Measurements from ENCODE around the gene ATP8A2. TPM values are rescaled to one million over a fixed set of nuclear protein-coding genes. Genes with fewer than 3 reads are reported as not detected.

ATP8A2 gene
- polyA plus RNA-seq, 1 donor = 1.6 TPM

GRCh38 chr13:25977216-25977615, 605.4 kb downstream of the ATP8A2 start:
- DNase-seq = no peak

DNA sequence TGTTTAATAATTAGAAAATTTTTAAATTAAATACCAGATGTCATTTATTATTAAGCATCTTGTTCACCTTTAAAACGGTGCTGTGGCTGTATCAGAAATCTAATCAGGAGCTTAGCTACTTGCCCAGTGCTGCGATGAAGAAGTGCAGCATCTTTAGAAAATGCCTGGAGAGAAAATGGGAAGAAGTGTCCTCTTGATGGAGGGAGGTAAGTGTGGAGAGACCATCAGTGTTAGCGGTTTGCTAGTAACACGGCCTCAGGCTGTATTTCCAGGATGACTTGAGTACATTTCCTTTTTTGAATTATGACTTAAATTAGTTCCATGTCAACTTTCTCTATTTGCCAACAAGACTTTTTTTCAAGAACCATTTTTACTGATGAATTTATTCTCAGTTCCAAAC, 605.9 kb downstream of the ATP8A2 start:
- DNase-seq = no peak

DNA sequence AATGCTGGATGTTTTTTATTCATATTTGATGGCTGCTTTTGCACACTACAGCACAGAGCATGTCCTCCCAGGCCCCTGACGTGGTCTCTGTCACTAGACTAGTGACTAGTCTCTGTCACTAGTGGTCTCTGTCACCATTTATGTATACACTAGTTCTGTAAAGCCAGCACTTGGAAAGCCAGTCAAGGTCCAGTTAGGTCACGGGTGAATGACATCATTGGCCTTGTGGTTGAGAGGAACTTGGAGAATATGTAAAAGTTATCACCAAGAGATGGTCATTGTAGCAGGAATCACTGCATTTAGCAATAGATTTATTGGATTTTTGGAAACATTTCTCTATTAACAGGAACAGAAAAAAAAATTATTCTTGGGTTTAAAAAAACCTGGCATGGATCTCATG, 607.2 kb downstream of the ATP8A2 start:
- DNase-seq = no peak

- no peak for DNase-seq
Measured at GRCh38 chr13:25979371-25979770, 607.6 kb downstream of the ATP8A2 start.

GRCh38 chr13:25980255-25980654, 608.5 kb downstream of the ATP8A2 start:
- no peak for DNase-seq

DNA sequence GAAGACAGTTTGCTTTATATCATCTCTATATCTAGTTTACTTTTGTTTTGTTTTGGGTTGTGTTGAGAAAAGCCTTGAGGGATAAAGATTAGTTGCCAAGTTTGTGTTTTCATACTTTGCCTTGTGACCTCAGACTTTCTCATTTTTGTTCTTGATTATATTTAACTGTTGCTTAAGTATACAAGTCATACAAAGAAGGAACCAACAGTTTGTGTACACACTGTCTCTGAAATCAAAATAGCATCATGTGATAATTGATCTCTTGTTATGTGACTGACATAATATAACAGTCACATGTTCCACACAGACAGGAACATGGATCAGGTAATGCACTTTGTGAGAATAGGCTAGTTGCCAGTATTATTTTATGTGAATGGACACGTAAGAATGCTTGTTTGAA, 609.3 kb downstream of the ATP8A2 start:
- DNase-seq = no peak

DNA sequence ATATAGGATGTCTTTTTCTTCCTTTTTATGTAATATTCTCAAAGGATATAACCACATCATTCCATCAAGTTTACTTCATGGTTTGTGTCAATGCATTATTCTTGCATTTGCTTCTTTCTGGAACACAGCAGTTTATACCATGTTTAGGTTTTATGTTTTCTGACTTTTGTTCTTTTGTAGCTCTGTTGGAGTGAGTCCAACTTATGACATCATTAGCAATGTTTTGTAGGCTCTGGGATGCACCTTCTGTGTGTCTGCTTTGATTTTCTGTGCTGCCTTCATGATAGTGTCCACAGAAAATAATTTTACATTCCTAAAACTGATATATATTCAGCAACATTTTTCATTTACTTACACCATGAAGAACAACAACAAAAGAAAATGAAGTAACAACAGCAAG, 611.1 kb downstream of the ATP8A2 start:
- no peak for DNase-seq

DNA sequence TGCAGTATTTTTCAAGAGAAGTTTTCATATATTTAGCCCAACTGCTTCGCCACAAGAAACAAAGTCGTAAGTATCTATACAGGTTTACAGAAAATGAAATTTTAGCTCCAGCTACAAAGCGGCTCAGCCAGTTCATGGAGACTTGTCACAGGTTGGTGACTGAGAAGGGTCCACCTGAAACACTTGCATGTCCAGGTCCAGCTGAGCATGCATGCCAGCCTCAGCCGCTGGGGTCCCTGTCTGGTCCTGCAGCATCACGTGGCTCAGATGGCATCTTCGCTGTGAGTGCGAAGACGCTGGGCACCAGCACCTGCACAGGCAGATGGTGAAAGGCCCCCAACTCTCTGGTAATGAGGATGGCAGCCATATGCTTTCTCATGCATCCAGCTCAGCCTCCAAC, 616.2 kb downstream of the ATP8A2 start:
- no peak for DNase-seq

DNA sequence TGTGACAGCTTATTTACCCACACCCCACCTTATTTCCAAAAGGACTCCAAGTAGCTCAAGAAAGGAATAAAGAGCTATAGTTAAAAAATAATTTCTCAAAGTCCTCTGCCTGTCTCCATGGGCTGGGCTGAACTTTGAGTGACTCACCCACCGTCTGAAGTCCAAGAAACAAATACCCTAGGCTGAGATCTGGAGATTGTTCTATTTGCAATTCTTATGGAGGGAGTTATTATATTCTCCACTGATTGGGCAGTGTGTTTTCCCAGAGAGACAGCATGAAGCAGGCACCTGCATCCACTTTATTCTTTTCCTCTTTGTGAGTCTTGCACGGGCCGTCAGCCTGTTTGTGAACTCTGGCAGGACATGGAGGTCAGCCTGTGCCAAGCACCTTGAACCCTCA, 616.9 kb downstream of the ATP8A2 start:
- no peak for DNase-seq

DNA sequence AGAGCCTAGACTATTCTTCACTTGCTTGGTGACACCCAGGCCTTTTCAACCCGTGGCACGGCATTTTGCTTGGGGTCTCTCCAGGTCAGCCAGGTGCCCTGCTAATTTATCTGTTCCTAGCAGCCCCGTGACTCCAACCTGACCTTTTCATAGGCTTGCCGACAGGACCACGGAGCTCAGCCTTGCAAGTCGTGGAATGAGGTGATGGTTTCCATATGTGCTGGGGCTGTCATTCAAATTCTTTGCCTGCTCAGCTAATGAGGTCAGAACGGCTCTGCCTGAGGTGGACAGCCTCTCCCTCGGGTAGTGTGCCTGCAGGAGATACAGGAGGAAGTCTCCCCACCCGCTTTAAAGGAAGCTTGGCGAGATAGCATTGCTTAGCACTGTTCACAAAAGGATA, 619.0 kb downstream of the ATP8A2 start:
- DNase-seq = no peak

GRCh38 chr13:25992076-25992475, 620.3 kb downstream of the ATP8A2 start:
- DNase-seq = no peak

DNA sequence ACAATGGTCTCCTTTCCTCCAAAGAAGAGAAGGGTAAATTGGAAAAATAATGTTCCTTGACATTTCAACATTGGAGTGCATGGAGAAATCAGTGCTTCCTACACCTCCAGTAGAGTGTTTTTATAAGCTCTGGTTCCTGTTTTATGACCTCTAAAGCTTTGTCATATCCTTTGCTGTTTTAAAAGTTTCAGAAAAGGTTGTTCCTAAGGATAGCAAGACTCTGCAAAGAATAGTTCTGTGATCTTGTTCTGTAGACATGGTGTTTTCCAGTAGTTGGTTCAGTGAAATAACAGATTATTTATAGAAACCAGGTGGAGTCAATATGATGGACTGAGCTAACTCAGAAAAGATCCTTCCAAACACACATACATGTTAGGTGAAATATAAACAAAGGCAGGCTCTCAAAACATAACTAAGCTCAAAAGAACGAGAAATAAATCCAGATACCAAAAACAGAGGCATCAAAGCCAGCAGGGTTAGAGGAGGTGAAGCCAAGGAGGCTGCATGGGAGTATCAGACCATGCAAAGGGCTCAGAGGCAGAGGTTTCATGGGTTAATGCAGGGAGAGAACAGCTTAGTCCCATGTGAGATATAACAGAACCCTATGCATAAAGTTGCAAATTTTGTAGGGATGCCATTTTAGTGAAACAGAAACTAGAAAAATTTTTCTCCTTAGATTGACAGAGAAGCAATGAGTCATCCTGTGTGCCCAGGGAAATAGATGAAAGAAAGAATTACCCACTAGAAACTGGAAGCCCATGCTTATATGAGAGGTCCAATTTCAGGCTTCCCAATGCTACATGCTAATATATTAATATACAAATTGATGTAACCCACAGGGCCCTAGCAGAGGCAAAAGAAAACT, 635.7 kb downstream of the ATP8A2 start:
- DNase-seq = no peak

DNA sequence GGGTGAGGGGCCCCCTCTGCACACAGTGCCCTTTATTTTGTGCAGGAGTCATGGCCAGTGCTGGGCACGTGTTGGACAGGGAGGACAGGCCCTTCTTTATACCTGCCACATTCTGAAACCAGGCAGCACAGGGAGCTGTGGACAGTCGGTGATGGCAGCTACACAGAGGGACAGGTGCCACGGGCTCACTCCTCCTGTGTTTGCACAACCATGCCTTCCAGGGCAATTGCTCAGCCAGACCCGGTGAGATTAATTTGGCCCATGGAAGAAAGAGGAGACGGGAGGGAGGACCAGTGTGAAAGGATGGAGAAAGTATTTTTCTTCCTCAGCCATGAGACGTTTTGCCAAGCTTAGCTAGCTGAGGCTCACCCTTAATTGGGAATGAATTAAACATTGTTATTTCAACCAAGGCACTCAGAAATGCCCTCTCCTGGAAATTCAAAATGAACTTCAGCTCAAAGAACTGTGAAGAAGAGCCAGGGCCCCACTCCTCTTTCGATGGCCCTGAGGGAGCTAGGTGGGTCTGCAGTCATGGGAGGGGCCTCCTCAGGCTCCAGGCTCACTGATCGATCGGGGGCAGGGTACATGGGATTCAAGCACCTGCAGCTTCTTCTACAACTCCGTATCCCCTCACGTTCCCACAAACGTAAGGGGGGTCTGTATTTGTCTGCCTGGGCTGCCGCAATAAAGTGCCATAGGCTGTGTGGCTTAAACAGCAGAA, 638.9 kb downstream of the ATP8A2 start:
- no peak for DNase-seq

- DNase-seq = no peak
Measured at GRCh38 chr13:26011208-26011573, 639.4 kb downstream of the ATP8A2 start.

DNA sequence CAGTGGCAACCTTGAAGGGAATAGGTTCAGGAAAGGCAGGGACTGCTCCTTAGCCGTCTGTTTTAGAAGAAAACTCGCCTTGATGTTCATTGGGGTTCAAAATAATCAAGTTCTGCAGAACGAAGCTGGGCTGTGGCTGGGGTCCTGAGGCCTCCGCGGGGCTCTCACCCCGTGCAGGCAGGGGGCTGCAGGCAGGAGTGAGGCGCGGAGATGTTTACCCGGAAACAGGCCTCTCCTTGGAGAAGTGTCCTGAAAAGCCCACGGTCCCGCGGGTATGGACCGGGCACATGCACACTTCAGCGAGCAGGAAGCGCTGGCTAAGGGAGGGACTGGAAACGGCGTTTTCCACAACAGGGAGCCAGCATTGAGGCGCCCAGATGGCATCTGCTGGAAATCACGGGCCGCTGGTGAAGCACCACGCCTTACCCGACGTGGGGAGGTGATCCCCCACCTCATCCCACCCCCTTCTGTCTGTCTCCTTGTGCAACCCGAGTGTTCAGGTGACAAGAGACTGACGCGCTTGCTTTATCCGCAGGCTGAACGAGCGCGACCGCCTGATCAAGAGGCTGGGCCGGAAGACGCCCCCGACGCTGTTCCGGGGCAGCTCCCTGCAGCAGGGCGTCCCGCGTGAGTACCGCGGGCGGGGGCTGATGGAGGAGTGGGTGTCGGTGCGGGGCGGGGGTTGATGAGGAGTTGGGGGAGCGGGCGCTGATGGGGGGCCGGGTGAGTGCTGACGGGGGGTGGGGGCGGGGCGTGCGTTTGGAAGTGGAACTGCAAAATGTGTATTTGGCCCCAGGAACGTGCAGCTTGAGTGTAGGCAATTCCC, 640.4 kb downstream of the ATP8A2 start:
- DNase-seq = no peak

GRCh38 chr13:26012995-26013394, 641.2 kb downstream of the ATP8A2 start:
- no peak for DNase-seq

DNA sequence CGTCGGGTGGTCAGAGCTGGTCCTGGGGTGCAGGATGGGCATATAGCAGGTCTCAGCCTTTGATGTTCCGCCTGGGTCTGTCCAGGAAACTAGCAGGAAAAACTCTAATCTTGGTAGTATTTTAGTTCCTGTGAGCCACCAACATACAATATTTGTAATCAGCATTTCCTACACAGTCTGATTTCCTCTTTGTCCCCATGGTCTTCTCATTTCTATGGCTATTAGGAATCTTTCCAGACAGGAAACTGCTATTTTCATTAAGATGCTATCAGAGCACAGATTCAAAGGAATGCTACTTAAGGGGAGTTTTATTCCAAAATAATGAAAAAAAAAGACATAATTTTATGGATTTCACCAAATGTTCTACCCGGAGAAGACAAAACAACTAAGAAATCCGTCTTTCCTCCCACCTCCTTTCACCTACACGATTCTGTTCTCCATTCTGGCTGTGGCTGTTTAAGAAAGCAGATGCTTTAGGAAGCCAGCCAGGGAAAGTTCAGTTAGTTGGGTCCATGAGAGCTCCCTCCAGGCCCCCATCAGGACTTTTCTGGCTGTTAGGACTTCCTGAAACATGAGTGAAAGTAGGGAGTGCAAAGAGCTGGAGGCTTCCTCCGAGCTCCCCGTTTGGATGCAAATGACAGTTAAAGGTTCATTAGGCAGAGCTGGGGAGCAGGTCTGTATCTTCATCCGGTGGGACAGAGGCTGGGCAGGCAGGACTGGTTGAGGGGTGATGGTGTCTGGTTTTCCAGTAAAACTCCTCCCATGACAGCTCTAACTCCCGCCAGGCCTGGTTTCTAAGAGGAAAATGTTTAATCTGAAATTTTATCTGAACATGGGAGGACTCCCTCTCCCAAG, 643.7 kb downstream of the ATP8A2 start:
- no peak for DNase-seq

- DNase-seq = no peak
Measured at GRCh38 chr13:26016189-26016588, 644.4 kb downstream of the ATP8A2 start.

GRCh38 chr13:26017196-26017921, 645.6 kb downstream of the ATP8A2 start:
- no peak for DNase-seq

- DNase-seq = no peak
Measured at GRCh38 chr13:26017932-26018665, 646.3 kb downstream of the ATP8A2 start.

DNA sequence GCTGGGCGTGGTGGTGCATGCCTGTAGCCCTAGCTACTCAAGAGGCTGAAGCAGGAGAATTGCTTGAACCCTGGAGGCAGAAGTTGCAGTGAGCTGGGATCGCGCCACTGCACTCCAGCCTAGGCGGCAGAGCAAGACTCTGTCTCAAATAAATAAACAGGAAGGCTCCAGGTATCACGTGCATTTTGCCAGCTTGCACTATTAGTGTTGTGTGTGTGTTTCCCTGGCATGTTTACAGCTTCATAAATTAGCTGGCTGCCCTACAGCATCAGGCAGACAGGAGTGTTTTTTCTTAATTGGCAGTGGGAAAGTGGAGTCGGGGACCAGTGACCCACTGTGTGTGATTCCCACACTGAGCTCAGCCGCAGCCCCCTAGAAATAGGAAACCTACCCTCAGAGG, 647.5 kb downstream of the ATP8A2 start:
- DNase-seq = no peak

Data from hindlimb muscle (tissue), 1 donor.